22Rv1 (cell line): ENCODE data around the gene SETD1A.

Experiments used
- H3K27ac ChIP-seq: fragments of 450-650 bp; 2 replicates; pipeline ENCODE4 v1.5.1; 2017
- ZFX ChIP-seq: fragments of 450-650 bp; IDR thresholded peaks from 2 replicates; pipeline ENCODE4 v1.6.1; 2017; ENCODE audit warnings: antibody characterized with exemption, borderline replicate concordance
- TF ChIP-seq, protein P1 (sequence below): fragments of 450-650 bp; IDR thresholded peaks from 2 replicates; pipeline ENCODE4 v1.5.1; 2017; ENCODE audit warnings: mild to moderate bottlenecking

SETD1A gene

DNA sequence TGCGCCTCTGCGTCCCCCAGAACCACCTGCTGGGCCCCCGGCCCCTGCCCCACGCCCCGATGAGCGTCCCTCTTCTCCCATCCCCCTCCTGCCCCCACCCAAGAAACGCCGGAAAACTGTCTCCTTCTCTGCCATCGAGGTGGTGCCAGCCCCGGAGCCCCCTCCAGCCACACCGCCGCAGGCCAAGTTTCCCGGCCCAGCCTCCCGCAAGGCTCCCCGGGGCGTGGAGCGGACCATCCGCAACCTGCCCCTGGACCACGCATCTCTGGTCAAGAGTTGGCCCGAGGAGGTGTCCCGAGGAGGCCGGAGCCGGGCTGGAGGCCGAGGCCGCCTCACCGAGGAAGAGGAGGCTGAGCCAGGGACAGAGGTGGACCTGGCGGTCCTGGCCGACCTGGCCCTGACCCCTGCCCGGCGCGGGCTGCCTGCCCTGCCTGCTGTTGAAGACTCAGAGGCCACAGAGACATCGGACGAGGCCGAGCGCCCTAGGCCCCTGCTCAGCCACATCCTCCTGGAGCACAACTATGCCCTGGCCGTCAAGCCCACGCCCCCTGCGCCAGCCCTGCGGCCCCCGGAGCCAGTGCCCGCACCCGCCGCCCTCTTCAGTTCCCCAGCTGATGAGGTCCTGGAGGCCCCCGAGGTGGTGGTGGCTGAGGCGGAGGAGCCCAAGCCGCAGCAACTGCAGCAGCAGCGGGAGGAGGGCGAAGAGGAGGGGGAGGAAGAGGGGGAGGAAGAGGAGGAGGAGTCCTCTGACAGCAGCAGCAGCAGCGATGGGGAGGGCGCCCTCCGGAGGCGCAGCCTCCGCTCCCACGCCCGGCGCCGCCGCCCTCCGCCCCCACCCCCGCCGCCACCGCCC, 21.8 kb downstream of the SETD1A start:
- H3K27ac ChIP-seq = no peak overlapping the region
- TF ChIP-seq, protein P1, sequence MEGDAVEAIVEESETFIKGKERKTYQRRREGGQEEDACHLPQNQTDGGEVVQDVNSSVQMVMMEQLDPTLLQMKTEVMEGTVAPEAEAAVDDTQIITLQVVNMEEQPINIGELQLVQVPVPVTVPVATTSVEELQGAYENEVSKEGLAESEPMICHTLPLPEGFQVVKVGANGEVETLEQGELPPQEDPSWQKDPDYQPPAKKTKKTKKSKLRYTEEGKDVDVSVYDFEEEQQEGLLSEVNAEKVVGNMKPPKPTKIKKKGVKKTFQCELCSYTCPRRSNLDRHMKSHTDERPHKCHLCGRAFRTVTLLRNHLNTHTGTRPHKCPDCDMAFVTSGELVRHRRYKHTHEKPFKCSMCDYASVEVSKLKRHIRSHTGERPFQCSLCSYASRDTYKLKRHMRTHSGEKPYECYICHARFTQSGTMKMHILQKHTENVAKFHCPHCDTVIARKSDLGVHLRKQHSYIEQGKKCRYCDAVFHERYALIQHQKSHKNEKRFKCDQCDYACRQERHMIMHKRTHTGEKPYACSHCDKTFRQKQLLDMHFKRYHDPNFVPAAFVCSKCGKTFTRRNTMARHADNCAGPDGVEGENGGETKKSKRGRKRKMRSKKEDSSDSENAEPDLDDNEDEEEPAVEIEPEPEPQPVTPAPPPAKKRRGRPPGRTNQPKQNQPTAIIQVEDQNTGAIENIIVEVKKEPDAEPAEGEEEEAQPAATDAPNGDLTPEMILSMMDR = no peak
- no peak for TF ChIP-seq ZFX

DNA sequence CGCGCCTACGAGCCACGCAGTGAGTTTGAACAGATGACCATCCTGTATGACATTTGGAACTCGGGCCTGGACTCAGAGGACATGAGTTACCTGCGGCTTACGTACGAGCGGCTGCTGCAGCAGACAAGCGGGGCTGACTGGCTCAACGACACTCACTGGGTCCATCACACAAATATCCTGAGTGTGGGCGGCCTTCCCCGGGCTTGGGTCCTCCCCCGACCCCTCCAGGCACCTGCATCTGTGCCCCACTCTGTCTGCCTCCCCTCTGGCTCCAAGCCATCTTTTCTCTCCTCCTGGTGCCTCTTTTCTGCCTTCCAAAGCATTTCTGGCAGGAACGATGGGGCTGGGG, 22.4 kb downstream of the SETD1A start:
- H3K27ac ChIP-seq = no peak overlapping the region
- no peak for TF ChIP-seq ZFX
- TF ChIP-seq, protein P1 = no peak

DNA sequence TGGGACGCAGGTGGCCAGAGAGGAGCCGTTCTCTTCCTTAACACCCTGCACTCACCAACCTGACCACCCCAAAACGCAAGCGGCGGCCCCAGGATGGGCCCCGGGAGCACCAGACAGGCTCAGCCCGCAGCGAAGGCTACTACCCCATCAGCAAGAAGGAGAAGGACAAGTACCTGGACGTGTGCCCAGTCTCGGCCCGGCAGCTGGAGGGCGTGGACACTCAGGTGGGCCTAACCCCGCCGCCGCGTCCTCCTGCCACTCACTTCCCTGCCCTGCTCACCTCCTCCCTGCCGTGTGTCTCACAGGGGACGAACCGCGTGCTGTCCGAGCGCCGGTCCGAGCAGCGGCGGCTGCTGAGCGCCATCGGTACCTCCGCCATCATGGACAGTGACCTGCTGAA, 22.9 kb downstream of the SETD1A start:
- no peak for TF ChIP-seq ZFX
- TF ChIP-seq, protein P1 = no peak
- no peak overlapping the region for H3K27ac ChIP-seq

DNA sequence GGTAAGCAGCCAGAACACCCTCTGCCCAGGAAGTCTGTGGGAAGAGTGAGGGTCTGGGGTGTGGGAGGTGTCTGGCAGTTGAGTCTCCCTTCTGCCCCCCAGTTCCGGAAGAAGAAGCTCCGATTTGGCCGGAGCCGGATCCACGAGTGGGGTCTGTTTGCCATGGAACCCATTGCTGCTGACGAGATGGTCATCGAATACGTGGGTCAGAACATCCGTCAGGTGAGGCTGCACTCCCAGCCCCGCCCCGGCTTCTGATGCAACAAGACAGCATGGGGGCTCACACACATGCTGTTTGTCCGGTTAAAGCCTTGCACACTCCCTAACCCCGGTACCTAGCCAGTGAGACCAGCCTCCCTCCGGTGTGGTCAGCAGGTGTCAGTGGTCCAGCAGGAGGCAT, 23.4 kb downstream of the SETD1A start:
- TF ChIP-seq ZFX = no peak
- TF ChIP-seq, protein P1 = no peak
- H3K27ac ChIP-seq = no peak overlapping the region

DNA sequence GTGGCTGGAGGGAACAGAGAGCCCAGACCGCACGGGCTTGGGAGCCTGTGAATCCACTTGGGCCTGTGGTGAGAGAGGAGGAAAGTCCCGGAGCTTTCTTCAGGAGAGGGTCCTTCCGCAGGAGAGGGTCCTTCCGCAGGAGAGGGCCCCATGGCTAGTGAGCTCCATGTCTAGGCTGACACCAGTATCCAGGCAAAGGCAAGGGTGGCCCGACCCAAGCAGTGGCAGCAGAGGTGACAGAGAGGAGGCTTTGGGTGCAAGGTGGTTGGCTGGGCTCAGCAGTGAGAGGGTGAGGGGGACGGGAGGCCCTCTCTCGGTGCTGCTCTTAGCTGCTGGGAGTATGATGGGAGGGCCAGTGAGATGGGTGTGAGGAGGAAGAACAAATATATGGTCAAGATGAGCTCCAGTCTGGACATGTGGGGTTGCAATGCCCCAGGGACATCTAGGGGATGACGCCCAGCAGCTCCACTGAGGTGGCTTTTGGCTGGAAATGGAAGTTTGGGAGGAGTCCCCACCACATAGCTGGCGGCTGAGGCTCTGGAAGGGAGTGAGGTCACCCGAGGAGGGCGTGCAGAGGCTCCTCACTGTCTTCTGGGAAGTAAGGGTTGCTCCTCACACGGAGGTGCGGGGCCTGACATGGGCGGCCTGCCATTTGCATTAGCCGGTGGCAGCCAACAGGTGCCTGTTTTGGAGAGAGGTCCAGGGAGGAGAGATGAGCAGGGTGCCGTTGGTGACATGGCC, 25.2 kb downstream of the SETD1A start:
- no peak for TF ChIP-seq ZFX
- TF ChIP-seq, protein P1 = no peak
- no peak overlapping the region for H3K27ac ChIP-seq

DNA sequence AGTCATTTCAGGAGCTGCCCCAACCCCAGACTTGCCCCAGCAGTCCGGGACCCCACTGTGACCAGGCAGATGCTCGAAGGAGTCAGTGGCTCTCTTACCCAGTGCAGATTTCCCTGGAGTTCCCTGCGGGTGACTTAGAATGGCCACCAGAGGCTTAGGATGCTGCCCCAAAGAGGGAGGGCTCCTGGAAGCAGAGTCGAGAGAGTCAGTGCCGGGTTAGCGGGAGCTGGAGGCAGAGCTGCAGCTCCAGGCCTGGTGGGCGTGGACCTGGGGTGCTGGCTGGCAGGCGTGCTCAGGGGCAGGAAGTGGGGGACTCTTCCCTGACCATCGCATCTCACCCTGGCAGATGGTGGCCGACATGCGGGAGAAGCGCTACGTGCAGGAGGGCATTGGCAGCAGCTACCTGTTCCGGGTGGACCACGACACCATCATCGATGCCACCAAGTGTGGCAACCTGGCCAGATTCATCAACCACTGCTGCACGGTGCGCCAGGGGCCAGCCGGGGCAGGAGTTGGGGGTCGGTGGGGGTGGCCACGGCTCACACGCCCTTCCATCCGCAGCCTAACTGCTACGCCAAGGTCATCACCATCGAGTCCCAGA, 25.8 kb downstream of the SETD1A start:
- H3K27ac ChIP-seq = no peak overlapping the region
- TF ChIP-seq, protein P1 = no peak
- TF ChIP-seq ZFX = no peak
